Hypothalamus (tissue), 51 donors: ENCODE results near the gene PSPH.
A peak's percentile ranks its signal among the peaks of the same experiment; 100 is the strongest.
"Not testable (repeated sequence)": the region's sequence is repeated elsewhere in the genome, so short reads cannot be mapped to it uniquely, and the experiment has no call there.

Source experiments
- DNase-seq, 51 donors: peaks; one replicate each; lab custom pipeline; 2025; lab: John Stamatoyannopoulos, UW

The PSPH gene

DNA sequence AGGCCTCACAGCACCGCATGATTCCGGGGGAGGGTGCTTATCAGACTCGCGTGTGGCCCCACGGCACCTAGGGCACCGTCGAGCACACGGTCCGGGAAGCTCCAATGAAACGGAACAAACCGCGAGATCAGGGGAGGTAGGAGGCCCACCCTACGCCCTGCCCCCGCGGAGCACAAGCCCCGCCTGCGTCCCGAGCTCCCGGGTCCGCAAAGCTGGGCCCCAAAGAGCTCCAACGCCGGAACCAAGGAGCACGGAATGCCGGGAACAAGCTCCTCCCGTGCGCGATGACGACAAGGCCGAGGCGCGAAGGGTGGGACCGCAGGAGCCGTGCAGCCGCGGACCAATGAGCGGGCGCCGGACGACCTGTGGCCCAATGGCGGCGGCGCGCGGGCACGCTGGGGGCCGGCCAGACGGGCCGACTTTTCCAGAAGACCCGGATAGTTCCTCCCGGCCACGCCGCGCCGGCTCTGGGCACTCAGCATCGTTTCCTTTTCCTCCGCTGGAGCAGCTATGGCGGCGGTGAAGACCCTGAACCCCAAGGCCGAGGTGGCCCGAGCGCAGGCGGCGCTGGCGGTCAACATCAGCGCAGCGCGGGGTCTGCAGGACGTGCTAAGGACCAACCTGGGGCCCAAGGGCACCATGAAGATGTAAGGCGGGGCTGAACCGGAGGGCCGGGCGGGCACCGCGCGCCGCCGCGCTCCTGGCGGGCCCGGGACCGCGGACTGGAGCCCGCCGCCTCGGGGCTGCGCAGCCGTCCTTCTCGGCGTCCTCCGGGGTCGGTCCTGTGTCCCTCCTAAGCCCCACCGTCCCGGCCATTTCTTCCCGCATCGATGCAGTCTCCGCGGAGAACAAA lies at the start of gene PSPH, which contains the start of gene CCT6A:
TSS of gene PSPH (minus strand) at position 106 of the 853 bp plus-strand sequence. CDS start 30,232 bp downstream, outside the sequence.
TSS of gene CCT6A (plus strand) at position 427 of the 853 bp plus-strand sequence. CDS start at position 511, 84 bp downstream.
- DNase-seq = peak; percentile 68 to 99 (median 96)

DNA sequence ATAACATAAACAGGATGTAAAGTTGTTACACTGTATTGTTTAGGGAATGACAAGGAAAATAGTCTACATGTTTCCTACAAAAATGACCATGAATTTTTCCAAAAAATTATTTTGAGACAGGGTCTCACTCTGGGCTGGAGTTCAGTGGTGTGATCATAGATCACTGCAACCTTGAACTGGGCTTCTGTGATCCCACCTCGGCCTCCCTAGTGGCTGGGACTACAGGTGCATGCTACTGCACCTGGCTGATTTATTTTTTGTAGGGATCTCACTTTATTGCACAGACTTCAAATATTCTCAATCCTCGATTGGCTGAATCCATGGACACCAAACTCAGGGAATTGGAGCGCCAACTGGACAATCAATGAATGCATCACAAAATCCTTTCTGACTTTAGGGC lies 48.4 kb upstream of the PSPH start:
- no peak for DNase-seq

DNA sequence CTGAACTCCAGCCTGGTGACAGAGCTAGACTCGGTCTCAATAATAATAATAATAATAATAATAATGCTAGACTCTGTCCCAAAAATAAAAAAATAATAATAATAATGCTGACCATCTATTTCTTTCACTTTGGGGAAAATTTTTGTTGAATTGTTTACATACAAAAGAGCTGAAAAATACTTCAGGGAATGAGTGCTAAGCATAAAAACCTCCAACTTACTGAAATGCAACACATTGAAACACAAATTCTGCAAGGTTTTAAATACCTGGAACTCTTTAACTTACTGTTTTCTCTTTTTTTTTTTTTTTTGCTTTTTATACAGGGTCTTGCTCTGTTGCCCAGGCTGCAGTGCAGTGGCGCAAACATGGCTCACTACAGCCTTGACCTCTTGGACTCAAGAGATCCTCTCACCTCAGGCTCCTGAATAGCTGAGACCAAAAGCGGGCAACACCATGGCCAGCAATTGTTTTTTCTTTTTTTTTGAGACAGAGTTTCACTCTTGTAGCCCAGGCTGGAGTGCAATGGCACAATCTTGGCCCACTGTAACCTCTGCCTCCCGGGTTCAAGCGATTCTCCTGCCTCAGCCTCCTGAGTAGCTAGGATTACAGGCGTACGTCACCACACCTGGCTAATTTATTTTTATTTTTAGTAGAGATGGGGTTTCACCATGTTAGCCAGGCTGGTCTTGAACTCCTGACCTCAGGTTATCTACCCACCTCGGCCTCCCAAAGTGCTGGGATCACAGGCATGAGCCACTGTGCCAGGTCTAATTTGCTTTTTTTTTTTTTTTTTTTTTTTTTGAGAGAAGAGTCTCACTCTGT lies 47.2 kb upstream of the PSPH start:
- not testable (repeated sequence) for DNase-seq

DNA sequence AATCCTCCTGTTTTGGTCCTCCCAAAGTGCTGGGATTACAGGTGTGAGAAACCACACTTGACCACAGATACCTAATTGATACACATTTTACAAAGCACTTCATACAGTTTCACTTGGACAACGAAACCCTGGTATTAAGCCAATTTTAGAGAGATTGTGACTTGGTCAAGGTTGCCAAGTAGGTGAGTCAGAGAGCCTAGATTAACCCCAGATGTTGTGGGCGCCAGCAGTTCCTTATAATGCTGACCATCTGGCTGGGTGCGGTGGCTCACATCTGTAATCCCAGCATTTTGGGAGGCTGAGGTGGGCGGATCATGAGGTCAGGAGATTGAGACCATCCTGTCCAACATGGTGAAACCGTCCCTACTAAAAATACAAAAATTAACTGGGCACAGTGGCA lies 46.5 kb upstream of the PSPH start:
- DNase-seq = no peak

DNA sequence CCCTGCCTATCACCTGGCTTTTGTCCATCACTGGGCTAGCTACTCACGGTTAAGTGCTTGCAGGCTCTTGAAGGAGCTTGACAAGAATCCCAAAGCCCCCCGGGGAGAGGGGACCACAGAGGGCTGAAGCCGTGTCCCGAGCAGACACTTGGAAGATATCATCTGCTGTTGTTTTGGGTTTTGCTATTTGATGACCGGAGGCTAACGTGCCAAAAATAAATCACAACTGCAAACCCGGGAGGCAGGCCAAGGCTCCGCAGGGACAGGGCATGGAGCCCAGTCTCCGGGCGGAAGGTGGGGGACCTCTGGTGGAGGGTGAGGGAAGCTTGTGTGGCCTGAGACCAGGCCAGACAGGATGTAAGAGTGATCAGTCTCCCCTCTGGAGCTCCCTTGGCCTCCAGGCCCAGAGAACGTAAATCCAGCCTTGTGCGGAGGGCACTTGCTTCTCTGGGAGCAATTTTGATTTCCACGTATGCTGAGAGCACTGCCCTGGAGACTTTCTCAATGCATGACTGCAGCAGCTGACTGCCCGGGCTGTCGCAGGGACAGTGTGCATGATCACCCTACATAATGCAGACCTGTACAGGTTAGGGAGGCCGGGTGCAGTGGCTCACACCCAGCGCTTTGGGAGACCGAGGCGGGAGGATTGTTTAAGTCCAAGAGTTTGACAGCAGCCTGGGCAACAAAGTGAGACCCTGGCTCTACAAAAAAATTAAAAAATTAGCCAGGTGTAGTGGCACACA lies 41.7 kb upstream of the PSPH start, which contains the start of gene PHKG1:
TSS of gene PHKG1 (minus strand) at position 164 of the 743 bp plus-strand sequence. CDS start 4,011 bp downstream, outside the sequence.
- peak in 50 of 51 donors; percentile 11 to 88 (median 70) for DNase-seq

DNA sequence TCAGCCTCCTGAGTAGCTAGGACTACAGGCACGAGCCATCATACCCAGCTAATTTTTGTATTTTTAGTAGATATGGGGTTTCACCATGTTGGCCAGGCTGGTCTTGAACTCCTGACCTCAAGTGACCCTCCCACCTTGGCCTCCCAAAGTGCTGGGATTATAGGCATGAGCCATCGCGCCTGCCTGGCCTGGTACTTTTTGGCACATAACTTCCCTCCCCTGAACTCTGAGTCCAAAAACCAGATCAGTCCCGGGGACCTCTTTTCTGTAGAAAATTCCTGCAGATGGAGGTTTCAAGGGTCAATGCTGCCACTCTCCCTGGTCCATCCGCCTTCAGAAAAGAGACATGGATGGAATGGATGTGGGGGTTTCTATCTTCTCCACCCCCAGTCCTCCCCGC lies 41.1 kb upstream of the PSPH start:
- not testable (repeated sequence) for DNase-seq

DNA sequence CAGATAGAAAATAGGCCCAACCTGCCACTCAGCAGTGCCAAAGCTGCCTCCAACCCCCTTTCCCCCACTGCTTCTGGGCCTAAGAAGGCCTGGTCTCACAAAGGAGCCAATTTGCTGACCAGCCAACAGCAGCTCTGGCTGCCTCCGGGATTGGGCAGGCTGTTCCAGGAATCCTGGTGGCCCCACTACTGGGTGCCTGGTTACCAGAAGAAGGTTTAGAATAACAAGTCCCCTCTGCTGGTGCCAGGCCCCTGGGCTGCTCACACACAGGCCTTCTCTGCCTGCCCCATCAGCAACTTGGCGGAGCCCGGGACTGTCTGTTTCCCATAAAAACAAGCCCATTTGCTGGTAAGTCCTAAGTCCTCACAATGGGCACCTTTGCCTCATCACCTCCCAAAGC lies 40.3 kb upstream of the PSPH start:
- peak in 43 of 51 donors; percentile 9 to 88 (median 60) for DNase-seq

DNA sequence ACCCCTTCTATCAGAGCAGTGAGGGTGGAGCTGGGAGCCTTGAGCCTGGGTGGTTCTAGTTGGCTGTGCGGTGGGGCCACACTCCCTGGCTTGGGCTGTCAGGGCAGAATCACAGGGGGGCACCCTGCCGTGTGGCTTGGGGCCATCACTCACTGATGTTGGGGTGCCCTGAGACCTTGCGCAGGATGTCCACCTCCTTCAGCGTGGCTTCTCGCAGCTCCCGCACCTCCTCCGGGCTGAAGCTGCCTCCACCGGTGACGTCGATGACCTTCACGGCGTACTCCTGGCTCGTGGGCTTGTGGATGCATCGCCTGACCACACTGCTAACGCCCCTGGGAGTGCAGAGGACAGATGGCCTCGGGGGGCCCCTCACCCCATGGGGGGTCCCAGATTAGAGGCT lies 36.2 kb upstream of the PSPH start:
- DNase-seq = no peak

DNA sequence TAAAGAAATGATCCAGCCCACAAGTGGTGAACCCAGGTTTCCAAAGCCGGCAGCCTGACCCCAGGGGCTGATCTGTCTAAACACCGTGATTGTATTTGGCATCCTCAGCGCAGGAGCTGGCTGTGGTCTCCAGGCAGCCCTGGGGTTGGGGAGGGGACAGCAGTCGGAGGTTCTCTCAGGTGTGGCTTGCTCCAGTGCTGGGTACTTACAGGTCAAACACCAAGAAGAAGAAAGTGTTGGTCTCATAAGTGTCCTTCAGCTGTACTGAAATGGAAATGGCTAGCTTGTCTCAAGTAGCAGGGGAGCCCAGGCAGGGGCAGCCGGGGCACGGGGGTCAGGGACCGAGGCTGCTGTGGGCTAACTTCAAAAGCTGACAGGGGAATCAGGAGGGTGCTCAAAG lies 35.5 kb upstream of the PSPH start:
- DNase-seq = no peak

DNA sequence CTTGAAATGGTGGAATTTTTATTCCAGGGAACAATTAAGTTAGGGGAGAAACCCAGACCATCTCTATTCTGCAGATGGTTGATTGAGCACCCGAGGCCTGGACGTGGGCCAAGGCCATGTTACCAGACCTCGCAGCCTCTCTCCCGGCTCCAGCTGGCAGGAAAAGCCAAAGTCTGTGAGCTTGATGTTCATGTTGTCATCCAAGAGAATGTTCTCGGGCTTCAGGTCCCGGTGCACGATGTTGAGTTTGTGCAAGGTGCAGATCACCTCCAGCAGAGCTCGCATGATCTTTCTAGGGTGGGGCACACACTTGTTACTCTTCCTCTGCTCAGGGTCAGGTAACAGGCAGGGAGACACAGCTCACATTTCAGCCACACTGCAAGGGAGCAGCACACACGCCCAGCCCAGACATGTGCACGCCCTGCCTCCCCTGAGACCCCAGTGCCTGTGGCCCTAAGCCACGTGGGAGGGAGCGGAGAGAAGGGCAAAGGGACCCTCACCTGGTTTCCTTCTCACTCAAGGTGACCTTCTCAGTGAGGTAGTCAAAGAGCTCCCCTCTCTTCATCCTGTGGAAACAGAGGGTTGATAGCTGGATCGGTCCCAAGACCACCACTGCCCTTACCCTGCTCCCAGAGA lies 32.0 kb upstream of the PSPH start:
- peak in 36 of 51 donors; percentile 7 to 68 (median 42) for DNase-seq

DNA sequence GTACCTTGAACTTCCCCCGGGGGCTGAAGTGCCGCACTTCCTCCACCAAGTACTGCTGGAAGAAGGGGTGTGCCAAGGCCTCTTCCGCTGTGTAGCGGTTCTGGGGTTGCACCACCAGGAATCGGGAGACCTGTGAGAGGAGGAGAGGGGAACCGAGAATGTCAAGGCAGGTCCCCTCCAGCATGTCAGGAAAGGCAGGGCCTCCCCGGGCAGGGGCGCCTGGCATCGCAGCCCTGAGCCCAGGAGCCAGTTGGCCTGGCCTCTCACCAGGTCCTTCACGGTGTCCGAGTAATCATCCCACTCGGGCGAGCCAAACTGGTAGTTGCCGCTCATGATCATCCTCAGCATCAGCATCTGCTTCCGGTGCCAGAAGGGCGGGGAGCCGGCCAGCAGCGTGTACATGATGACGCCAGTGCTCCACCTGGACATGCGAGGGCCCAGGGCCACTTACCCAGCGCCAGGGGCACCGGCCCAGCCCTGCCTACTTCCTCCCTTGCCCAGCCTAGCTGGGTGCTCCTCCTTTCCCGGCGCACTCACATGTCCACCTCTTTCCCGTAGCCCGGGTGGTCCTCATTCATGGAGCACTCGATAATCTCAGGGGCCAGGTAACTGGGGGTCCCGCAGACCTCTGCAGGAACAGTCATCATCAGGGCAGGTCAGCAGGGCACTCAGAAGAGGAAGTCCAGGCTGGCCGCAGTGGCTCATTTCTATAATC lies 30.5 kb upstream of the PSPH start:
- no peak for DNase-seq

DNA sequence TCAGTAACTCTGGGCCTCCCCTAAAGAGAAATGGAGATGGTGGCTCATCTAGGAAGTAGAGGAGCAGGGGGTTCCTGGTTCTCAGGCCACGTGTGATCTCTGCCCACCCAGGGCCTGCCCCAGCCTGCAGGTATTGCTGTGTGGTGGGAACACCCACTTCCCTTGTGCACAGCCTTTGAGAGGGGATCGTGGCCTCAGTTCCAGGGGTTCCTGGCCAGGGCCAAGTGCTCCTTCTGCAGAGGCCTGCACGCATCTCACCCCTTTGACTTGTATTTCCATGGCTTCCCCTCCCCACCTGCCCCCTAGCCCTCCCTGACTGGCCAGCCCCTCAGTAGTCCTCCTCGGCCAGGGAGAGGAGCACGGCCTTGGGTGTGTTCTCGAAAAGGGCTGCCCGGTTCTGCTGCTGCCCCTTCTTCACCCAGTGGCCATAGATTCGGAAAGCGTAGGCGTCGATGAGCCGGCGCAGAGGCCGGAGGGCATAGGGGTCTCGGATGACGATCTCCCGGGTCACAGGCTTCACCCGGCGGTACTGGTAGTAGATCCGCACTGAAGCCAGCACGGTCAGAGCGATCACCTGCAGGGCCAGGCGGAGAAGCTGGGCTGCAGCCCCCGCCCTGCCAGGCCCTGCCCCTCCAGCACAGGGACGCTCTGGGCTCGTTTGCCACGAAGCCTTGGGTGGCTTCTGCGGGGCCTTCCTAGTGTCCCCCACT lies 29.6 kb upstream of the PSPH start:
- not testable (repeated sequence) for DNase-seq

DNA sequence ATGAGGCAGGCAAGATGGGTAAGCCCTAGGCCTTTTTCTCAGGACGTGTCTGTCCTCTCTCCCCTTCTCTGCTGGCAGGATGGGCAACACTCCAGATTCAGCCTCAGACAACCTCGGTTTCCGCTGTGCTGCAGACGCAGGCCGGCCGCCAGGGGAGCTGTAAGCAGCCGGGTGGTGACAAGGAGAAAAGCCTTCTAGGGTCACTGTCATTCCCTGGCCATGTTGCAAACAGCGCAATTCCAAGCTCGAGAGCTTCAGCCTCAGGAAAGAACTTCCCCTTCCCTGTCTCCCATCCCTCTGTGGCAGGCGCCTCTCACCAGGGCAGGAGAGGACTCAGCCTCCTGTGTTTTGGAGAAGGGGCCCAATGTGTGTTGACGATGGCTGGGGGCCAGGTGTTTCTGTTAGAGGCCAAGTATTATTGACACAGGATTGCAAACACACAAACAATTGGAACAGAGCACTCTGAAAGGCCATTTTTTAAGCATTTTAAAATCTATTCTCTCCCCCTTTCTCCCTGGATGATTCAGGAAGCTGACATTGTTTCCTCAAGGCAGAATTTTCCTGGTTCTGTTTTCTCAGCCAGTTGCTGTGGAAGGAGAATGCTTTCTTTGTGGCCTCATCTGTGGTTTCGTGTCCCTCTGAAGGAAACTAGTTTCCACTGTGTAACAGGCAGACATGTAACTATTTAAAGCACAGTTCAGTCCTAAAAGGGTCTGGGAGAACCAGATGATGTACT lies 28.4 kb upstream of the PSPH start:
- DNase-seq = peak in 50 of 51 donors; percentile 13 to 91 (median 70)

DNA sequence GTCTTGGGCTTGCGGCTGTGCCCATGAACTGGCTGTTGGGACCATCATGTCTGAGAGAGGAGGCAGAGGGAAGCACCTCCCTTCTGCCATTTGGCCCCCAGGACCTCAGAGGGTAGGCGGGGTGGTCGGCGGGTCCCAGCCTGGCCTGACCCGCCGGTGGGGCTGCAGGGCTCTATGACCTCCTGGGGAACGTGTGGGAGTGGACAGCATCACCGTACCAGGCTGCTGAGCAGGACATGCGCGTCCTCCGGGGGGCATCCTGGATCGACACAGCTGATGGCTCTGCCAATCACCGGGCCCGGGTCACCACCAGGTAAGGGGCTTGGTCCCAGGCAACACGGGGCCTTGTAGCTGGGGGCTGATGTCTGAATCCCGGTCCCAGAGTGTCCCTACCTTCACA lies 27.0 kb upstream of the PSPH start:
- no peak for DNase-seq

DNA sequence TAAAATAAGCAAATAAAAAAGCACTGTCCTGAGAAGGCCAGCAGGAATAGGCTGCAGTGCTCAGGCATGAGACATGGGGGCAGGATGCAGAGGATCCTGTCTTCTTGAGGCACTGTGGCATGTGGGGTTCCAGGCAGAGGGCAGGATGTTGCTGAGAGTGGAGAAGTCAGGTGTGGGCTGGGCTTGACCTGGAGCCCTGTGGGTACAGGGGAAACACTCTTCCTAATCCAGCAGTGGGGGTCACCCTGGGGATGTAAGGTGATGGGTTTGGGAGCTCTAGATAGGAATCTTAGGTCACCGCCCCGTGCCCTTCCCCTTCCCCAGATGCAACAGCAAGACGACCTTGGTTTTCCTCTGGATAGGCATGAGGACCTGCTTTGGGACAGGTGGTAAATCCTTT lies 26.4 kb upstream of the PSPH start:
- no peak for DNase-seq

DNA sequence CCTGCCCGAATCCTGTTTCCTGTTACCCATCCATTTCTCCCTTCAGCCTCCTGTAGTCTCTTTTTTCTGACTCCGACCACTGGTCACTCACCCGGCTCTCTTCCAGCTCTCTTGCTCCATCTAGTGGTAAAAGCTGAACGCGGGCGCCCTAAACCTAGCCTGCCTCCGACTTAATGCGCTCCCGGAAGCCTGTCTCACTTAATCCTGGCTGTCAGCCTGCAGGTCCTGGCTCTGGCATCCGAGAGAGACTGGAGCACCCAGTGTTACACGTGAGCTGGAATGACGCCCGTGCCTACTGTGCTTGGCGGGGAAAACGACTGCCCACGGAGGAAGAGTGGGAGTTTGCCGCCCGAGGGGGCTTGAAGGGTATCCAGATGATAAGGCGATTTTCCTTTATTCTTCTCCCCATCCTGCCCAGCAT lies 23.1 kb upstream of the PSPH start:
- peak in 50 of 51 donors; percentile 11 to 82 (median 58) for DNase-seq

DNA sequence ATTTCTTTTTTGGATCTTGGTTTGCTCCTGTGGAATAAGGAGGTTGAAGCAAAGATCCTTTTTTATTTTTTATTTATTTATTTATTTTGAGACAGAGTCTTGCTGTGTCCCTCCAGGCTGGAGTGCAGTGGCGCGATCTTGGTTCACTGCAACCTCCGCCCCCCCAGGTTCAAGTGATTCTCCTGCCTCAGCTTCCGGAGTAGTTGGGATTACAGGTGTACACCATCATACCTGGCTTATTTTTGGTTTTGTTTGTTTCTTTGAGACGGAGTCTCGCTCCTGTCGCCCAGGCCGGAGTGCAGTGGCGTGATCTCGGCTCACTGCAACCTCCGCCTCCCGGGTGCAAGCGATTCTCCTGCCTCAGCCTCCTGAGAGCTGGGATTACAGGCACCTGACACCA lies 15.1 kb upstream of the PSPH start:
- not testable (repeated sequence) for DNase-seq
